Activated CD4-positive, alpha-beta T cell treated with anti-CD3 and anti-CD28 coated beads, Interleukin-2, amount 50 U/mL, for 4 hours (primary cell): ENCODE measurements around the gene COX10.
"Not testable (repeated sequence)": the region's sequence is repeated elsewhere in the genome, so short reads cannot be mapped to it uniquely, and the experiment has no call there.

Experiments used
- DNase-seq, 2 experiments: peaks; one replicate each; pipeline ENCODE4 v3.0.0-alpha.2; 2020

COX10 gene

DNA sequence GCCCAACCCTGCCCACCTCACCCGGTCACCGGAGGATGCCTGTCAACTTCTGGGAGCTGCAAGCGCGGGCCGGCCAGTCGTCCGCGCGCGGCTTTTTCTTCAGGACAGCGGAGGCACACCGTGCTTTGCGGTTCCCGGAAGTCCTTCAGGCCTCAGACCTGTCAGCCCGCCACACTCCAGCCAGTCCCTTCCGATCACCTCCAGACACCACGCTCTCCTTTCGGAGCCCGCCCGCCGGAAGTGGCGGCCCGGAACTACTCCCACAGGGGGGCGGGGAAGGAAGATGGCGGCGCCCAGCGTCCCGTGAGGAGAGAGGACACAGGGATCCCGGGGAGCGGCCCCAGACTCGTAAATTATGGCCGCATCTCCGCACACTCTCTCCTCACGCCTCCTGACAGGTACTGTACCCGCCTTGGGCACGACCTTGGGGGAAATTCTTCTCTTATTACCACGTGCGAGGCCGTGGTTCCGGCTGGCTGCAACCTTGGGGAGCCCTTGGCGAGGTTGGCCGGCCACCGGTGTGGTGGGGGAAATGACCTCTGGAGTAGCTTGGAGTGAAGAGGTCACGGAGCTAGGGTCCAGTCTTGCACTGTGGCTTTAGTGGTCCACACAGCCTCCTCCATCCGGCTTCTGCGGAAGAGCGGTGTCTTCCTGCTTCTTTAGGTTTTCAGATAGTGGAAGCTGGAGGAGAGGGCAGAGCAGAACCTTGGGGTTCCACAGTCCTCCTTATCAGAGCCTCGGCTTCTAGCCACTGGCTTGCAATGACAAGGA, at the start of gene COX10:
Gene COX10 (plus strand): TSS at position 254 of the 771 bp plus-strand sequence. CDS start 102 bp downstream, at position 356.
- peak; percentile 79 for DNase-seq

DNA sequence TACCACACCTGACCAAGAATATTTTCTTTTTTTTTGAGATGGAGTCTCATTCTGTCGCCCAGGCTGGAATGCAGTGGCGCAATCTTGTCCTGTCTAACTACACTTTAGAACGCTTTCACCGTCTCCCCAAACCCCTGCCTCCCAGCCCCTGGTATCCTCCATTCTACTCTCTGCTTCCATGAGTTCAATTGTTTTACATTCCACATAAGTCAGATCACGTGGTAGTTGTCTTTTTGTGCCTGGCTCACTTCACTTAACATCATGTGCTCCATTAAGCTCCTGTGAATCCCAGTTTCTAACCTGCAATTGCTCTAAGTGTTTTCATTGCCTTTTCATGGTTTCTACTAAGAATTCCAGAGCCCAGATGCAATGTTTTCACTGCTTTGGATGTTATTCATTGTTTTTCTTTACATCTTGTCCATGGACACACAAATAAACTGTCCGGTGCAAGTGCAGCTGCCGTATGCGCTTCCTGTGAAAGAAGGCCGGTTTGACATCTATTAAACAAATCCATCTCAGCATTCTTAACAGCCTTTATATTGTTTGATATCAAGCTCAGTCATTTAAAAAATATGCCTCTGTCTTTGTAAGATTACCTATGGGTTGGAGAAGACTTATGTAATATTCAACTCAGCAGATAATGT, 47.5 kb upstream of the COX10 start:
- DNase-seq = not testable (repeated sequence)

GRCh38 chr17:14029755-14030154, 39.5 kb upstream of the COX10 start:
- not testable (repeated sequence) for DNase-seq

GRCh38 chr17:14032234-14032633, 37.1 kb upstream of the COX10 start:
- DNase-seq = no peak

DNA sequence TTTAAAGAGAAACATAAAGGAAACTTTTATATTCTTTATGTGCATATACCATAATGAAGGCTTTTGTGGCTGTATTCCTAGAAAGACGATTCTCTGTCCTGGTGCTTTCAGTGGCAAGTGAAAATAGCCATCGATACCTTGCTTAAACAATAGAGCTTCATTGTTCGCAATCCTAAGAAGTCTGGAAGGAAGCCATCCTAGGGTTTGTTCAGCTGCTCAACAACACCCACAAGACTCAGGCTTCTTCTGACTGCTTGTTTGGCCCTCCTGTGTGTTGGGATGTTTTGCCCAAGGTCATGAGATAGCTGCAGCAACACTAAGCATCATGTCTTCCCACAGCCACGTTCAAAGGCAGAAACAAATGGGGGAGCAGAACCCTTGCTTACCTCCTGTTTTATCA, 36.1 kb upstream of the COX10 start:
- DNase-seq = no peak

GRCh38 chr17:14037453-14037852, 31.9 kb upstream of the COX10 start:
- no peak for DNase-seq

DNA sequence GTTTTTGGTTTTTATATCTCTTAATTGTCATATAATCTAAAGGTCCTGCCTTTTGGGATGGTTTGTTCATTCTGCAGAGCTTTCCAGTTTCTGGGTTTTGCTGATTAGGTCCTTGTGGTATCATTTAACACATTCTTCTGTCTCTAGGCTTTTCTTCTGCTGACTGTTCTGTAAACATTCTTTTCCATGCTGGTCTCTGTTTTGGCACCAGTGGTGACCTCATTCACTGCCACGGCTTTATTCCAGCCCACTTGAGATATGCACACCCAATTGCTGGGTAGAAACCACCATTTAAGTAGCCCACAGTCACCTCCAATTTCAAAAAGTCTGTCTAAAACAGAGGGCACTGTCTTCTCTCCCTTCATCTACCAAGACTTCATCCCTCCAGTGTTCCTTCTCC, 31.1 kb upstream of the COX10 start:
- DNase-seq = no peak

GRCh38 chr17:14042411-14042810, 26.9 kb upstream of the COX10 start:
- no peak for DNase-seq

GRCh38 chr17:14044702-14045101, 24.6 kb upstream of the COX10 start:
- no peak for DNase-seq

DNA sequence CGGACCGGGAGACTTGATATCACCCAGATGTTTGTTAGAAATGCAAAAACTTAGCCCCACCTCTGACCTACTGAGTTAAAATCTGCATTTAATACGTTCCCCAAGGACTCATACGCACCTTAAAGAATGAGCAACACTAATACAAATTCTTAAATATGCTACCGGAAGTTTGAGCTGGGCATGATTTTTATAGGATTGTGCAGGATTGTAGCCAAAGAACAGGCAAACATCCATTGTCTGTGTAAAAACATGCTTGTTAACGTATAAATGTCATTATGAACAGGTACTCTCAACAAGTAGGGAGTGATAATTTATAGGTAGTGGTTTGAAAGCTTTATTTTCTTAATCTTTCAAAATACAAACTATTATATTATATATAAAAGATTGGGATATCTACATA, 22.3 kb upstream of the COX10 start:
- no peak for DNase-seq

GRCh38 chr17:14047591-14047990, 21.7 kb upstream of the COX10 start:
- no peak for DNase-seq

- DNase-seq = no peak
Observed at GRCh38 chr17:14048169-14048568, 21.1 kb upstream of the COX10 start.

GRCh38 chr17:14050616-14051015, 18.7 kb upstream of the COX10 start:
- DNase-seq = no peak

- no peak for DNase-seq
Observed at GRCh38 chr17:14051692-14052091, 17.6 kb upstream of the COX10 start.

- DNase-seq = no peak
Observed at GRCh38 chr17:14052886-14053615, 16.3 kb upstream of the COX10 start.

DNA sequence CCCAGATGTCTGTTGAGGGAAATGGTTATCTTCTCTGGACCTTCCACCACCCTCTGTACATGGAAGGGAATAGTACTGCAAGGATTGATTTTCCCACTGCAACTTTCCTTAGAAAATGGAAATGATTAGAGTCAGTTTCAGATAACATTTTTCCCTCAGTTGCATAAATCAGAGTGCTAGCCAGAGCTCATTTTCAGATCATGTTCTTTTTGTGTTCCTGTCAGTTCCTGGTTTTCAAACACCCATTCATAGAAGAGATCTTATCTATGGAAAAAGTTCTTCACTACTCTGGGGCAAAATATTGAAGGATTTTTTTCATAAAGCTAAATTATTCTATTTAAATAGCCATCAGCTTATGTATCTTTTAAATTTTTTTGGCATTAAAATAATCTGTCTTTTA, 11.7 kb upstream of the COX10 start:
- DNase-seq = no peak

DNA sequence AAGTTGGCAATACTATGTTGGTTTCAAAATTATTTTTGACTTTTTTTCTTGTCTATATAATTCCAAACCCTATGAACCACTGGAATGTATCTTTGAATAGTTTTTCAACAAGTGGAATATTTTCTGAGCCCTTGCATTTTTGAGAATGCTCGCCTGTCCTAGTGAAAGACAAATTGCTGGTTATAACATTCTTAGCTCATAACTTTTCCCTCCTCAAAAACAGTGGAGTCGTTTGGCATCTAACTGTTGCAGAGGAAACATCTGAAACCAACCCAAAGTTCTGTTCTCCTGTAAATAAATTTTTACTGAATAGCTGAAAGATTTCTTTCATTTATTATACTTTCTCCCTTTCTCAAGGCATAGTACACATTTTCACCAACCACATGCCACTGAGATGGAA, 11.3 kb upstream of the COX10 start:
- no peak for DNase-seq

GRCh38 chr17:14060706-14061105, 8.6 kb upstream of the COX10 start:
- DNase-seq = no peak

- no peak for DNase-seq
Observed at GRCh38 chr17:14061666-14062560, 7.4 kb upstream of the COX10 start.

GRCh38 chr17:14067347-14067746, 2.0 kb upstream of the COX10 start:
- DNase-seq = no peak

DNA sequence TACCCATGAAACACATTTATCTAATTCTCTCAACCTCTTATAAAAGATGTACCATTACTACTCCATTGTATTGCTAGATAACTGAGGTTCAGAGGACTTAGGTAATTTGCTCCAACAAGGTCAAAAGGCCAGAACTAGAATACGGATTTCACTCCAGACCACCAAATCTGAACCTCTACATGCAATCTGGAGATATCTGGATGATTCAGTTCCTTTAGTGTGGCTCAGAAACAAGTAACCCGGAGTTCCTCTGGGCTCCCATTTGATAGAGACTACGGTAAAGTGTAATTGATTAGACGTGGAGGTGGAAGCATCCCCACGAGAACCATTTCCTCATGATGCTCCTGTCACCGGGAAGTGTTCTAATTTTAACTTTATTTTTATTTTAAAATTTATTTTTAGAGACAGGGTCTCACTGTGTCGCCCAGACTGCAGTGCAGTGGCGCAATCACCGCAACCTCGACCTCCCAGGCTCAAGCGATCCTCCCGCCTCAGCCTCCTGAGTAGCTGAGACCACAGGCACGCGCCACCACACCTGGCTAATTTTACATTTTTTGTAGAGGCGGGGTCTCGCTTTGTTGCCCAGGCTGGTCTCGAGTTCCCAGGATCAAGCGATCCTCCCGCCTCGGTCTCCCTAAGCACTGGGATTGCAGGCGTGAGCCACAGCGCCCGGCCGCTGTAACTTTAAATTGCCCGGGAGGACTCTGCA, 608 bp upstream of the COX10 start:
- no peak for DNase-seq

GRCh38 chr17:14070344-14070984, 1.2 kb downstream of the COX10 start:
- DNase-seq = no peak
